Hematopoietic multipotent progenitor cell treated with erythropoietin and hydrocortisone succinate and interleukin-3 and kit ligand, for 8 days (in vitro differentiated cells): ENCODE measurements around the gene KLHDC8A.

Source experiments
- DNase-seq: peaks from one replicate; pipeline ENCODE4 v3.0.0-alpha.2; 2015

Gene KLHDC8A

GRCh38 chr1:205343431-205344065, 13.2 kb downstream of the KLHDC8A start:
- DNase-seq = peak; percentile 48

- no peak for DNase-seq
These were observed 13.7 kb downstream of the KLHDC8A start for GRCh38 chr1:205342986-205343385.

GRCh38 chr1:205340676-205341075, 16.0 kb downstream of the KLHDC8A start:
- peak; percentile 46 for DNase-seq

DNA sequence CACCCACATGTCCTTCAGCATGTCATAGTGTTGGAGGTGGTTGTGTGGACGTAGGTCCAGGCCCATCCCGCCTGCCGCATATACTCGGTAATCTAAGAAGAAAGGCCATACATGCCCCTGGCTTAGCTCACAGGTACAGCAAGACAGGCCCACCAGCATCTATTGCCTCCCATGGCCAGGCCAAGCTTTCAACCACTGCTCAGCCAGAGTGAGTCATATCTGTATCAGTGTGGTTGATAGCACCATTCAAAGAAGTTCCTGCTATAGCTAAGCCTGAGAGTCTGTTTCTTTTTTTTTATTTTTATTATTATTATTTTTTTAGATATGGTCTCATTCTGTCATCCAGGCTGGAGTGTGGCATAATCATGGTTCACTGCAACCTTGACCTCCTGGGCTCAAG, 17.0 kb downstream of the KLHDC8A start:
- no peak for DNase-seq

DNA sequence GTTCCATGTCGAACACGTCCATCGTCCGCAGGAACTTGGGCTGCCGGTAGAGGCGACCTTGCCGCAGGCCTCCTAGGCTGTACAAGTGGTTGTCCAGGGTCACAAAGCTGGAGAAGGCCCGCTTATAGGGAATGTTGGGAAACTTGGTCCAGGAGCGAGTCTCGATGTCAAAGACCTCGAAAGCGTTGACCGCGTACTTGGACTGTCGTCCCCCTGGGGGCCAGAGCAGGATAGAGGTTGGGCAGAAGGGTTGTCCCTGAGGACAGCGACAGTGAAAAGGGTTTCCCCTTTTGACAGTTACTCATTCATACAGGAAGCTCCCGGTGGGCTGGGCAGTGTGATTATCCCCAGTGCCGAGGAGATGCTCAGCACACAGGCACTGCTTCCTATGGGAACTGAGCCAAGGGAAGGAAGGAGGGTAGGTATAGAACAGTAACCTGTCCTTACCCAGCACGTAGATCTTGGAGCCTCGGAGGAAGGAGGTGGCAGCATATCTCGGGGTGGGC, 17.5 kb downstream of the KLHDC8A start:
- no peak for DNase-seq

DNA sequence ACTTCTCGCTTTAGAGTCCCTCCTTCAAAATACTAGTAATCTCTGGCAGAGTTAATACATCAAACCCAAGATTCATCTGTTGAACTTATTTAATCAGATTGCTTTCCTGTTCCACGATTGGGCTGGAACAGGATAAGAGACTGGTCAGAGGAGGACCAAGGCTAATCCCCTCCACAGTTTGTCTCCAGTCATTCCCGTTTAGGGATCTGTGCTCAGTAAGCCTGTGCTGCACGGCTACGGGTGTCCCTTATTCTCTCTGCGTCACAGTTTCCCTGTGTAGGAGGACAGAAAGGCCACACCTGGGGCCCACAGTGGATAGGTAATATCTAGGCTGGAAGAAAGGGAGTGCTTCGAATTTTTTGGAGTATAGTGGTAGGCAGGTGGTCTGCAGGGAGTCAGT, 18.7 kb downstream of the KLHDC8A start:
- DNase-seq = no peak

- DNase-seq = no peak
These were observed 19.2 kb downstream of the KLHDC8A start for GRCh38 chr1:205337481-205337880.

- DNase-seq = peak; percentile 86
These were observed 21.0 kb downstream of the KLHDC8A start for GRCh38 chr1:205335692-205336091.

- DNase-seq = no peak
These were observed 24.5 kb downstream of the KLHDC8A start for GRCh38 chr1:205332015-205332791.

- DNase-seq = no peak
These were observed 26.6 kb downstream of the KLHDC8A start for GRCh38 chr1:205330150-205330549.

- no peak for DNase-seq
These were observed 27.0 kb downstream of the KLHDC8A start for GRCh38 chr1:205329719-205330118.

- DNase-seq = no peak
These were observed 28.2 kb downstream of the KLHDC8A start for GRCh38 chr1:205328476-205328875.

DNA sequence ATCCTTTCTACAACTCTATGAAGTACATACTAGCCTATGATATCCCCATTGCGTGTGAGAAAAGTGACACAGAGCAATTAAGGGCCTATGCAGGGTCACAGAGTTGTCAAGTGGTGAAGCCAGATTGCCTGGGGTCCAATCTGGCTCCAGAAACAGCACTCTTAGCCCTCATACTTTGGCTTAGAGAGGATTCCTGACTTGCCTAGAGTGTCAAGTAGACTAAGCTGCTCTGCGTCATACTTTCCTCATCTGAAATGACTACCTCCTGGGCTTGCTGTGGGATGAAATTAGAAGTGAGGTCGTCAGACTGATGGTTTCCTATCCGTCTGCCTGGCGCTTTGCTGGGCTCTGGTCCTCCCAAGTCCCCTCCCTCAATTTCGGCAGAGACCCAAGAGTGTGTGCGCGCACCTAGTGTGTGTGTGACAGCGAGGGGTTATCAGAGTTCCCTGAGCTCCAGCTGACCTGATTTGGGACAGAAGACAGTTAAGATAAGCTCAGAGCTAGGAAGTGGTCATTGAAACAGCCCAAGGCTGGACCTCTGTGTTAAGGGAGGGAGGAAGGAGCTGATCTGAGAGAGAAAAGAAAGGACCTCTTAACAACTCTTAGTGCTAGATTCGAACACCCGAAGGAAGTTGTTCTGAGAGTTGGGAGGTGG, 29.8 kb downstream of the KLHDC8A start:
- DNase-seq = no peak

DNA sequence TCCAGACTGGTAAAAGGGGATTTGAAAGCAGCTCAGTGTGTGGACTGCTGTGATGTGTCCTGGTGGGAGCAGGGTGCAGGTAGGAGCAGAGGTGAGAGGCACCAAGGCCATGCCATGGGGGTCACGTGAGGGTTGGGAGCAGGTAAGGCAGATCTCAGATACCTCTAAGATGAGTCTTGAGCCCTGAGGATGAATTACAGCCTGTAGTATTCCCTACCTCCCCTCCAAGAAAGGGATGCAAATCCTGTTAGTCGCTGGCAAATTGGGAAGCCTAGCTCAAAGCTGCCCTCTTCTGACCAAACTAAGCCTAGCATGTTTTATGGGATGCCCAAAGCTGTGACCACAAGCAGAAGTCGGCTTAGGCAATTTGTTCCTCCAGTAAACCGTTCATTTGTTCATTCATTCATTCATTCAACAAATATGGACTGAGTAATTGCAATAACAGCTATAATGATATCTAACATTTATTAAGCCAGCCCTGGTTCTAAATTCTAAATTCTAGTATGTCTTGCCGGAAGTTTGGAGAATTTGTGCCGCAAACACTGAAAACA, 31.3 kb downstream of the KLHDC8A start:
- peak; percentile 50 for DNase-seq

DNA sequence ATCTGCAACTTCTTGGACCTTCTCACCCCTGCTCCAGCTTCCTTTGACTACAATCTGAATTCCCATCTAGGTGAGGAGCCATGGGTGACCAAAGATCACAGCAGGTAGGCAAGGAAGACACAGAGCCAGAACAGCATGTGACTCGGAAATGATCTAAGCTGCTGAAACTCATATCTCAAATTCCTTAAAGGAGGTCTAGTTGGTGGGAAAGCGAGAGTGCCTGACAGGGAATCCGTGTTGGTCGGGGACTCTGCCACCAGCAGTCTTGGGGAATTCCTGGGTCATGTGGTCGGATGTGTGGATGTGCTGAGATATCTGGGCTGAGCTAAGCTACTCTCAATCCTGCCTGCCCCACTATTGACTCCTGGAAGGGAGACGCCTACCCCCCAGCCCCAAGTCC, 31.9 kb downstream of the KLHDC8A start:
- no peak for DNase-seq

GRCh38 chr1:205323794-205324193, 32.9 kb downstream of the KLHDC8A start:
- DNase-seq = no peak

- no peak for DNase-seq
These were observed 34.8 kb downstream of the KLHDC8A start for GRCh38 chr1:205321959-205322283.

GRCh38 chr1:205321162-205321958, 35.4 kb downstream of the KLHDC8A start, which contains the start of gene NUAK2:
Gene NUAK2, minus strand, starts transcription at chr1:205321745. Its CDS starts 117 bp downstream, at chr1:205321628.
- DNase-seq = peak; percentile 66

- DNase-seq = no peak
These were observed 37.4 kb downstream of the KLHDC8A start for GRCh38 chr1:205319081-205320018.

DNA sequence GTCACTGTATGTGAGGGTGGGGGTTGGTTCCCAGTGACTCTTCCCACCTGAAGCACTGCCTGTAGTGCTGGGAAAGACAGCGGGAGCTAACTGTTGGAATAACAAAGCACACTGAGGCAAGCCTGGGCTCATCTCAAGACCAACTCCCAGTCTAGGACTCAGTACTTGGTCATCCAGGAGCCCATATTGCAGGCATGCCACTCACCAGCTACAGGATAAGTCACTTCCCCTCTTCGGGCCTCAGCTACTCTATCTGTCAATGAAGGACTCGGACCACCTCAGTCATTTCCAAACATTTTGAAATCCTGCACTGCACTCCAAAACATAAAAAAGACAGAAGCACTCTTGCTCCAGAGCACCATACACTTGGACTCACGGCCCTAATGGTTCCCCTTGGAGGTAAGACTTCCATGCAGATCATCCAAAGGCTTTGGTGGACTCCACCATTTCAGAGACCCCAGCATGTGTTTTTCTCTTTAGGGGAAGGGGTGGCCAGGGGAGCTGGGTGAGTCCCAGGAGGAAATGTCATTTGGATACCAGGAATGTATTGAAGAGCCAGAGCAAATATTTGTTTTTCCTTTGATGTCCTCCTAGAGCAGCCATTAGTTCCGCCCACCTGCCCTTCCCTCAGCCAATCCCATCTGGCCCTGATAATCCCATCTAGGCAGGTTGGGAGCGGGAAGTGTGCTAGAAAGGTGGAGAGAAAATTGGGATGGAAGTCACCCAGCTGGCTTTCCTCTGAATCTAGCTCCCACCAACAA, 38.3 kb downstream of the KLHDC8A start:
- no peak for DNase-seq
